K562 treated with DMSO at 1 percent for 4 hours (cell line): ENCODE results near the gene KRTAP20-2. TPM values are rescaled to one million over a fixed set of nuclear protein-coding genes. Genes with fewer than 3 reads are reported as not detected.

ENCODE experiments used
- total RNA-seq: library from RNA; unstranded; fragments of 300-600 nt; gene quantifications from 2 replicates; pipeline ENCODE4 v1.2.3, GENCODE V29; 2022; ENCODE audit not compliant: insufficient read depth

KRTAP20-2 gene
- not detected in 2 replicates for total RNA-seq

GRCh38 chr21:30634906-30635305 is at the start of gene KRTAP20-2:
Gene KRTAP20-2, plus strand, starts transcription at chr21:30635206. Its CDS starts 58 bp downstream, at chr21:30635264.

DNA sequence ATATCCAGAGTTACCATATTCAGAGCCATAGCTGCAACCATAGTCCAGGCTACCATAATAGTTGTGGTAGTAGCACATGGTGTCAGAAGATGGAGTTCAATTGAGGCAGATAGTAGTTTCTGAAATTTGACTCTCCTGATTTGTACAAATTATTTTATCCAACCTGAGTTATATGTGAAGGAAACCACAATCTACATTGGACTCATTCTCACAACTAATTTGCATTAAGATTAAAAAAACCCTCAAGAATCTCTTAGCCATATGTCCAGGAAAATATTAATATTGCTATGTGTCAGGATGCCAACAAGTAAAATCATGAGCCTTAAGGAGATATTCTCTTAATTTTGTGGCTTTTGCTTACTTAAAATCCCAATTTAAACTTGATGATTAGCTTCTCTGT is 44.7 kb upstream of the KRTAP20-2 start, which contains the start of gene KRTAP22-2:
KRTAP22-2 (minus strand) TSS at position 101 of the 400 bp plus-strand sequence.

DNA sequence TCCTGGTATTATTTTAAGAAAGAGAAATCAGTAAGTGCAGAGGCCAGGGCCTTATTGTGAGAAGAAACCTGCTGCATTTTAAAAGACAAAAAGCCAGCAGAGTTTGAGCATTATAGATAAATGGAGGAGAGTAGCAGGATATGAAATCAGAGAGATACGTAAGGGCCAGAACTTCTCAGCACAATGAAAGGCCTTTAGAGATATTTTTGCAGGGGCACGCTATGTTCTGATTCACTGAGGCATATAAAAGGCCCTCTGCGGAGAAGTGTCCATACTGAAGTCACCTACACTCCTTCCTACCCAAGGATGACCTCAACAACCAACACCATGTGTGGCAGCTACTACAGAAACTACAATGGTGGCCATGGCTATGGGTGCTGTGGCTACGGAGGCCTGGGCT is 42.9 kb upstream of the KRTAP20-2 start, which contains the start of gene KRTAP6-3:
KRTAP6-3 (plus strand) TSS at position 301 of the 400 bp plus-strand sequence; CDS start at position 307, 6 bp downstream.

GRCh38 chr21:30598802-30599201 is 36.2 kb upstream of the KRTAP20-2 start, which contains the start of gene KRTAP6-2:
Gene KRTAP6-2, minus strand, starts transcription at chr21:30598902. Its CDS starts 28 bp downstream, at chr21:30598874.

GRCh38 chr21:30600787-30601186 is 34.2 kb upstream of the KRTAP20-2 start, which contains the start of gene KRTAP22-1:
Gene KRTAP22-1, plus strand, starts transcription at chr21:30601087.

DNA sequence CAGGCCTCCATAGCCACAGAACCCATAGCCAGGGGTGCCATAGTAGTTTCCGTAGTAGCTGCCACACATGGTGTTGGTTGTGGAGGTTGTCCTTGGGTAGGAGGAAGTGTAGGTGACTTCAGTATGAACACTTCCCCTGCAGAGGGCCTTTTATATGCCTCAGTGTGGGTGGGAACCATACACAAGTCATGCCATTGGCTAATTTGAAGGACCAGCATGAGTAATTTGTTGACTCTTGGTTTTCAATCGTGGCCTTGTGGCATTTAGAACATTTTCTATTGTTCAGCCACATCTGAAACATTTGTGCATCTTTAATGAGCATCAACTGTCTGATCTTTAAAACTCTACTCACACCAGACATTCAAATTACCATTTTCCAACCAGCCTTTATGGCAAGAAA is 21.2 kb upstream of the KRTAP20-2 start, which contains the start of gene KRTAP6-1:
KRTAP6-1 (minus strand) TSS at position 95 of the 400 bp plus-strand sequence; CDS start at position 69, 26 bp downstream.

DNA sequence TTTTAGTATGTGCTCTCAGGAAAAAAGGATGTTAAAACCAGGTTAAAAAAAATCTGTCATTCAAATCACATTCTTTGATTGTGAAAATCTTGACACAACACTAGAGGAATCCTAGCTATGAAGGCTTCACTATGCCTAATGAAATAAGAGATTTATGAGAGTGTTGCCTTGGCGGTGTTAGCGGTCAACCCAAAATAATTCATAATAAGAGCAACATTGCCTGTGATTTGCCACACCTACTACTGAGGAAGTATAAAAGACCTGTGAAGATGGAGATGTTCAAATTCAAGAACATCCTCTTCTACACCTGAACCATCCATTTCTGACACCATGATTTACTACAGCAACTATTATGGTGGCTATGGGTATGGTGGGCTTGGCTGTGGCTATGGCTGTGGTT is 18.9 kb upstream of the KRTAP20-2 start, which contains the start of gene KRTAP20-1:
KRTAP20-1 (plus strand) TSS at position 301 of the 400 bp plus-strand sequence; CDS start at position 331, 30 bp downstream.

DNA sequence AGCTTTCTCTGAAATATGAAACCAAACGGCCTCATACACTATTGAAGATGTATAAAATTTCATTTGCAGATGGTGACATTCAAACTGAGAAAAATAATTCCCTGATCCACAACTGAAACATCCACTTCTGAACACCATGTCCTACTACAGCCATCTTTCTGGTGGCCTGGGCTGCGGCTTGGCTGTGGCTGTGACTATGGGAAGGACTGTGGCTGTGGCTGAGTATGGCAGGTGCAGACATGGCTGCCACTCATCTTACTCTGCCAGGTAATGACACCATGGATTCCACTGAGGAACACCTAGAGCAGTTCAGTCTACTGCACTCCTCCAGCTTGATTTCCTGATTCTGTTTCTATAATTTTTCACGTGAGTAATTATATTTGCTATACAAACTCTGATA is 14.5 kb upstream of the KRTAP20-2 start, which contains the start of gene KRTAP20-4:
KRTAP20-4 (plus strand) TSS at position 106 of the 400 bp plus-strand sequence.

GRCh38 chr21:30642564-30642963 is 7.6 kb downstream of the KRTAP20-2 start, which contains the start of gene KRTAP20-3:
Gene KRTAP20-3, plus strand, starts transcription at chr21:30642864.

Other genes starting within 250 kb of the KRTAP20-2 start
- not detected in 2 replicates for gene KRTAP13-1, start 239.2 kb upstream of the KRTAP20-2 start, total RNA-seq
- not detected in 2 replicates for gene KRTAP13-3, start 209.3 kb upstream of the KRTAP20-2 start, total RNA-seq
- gene KRTAP13-4, start 205.0 kb upstream of the KRTAP20-2 start, total RNA-seq: not detected in 2 replicates
- not detected in 2 replicates for gene KRTAP15-1, start 194.9 kb upstream of the KRTAP20-2 start, total RNA-seq
- gene KRTAP19-1, start 154.8 kb upstream of the KRTAP20-2 start, total RNA-seq: not detected in 2 replicates
- not detected in 2 replicates for gene KRTAP19-2, start 147.8 kb upstream of the KRTAP20-2 start, total RNA-seq
- gene KRTAP19-3, start 143.2 kb upstream of the KRTAP20-2 start, total RNA-seq: not detected in 2 replicates
- not detected in 2 replicates for gene KRTAP19-4, start 138.0 kb upstream of the KRTAP20-2 start, total RNA-seq
- gene KRTAP19-5, start 133.1 kb upstream of the KRTAP20-2 start, total RNA-seq: not detected in 2 replicates
- gene KRTAP19-6, start 93.3 kb upstream of the KRTAP20-2 start, total RNA-seq: not detected in 2 replicates
- gene KRTAP19-7, start 73.9 kb upstream of the KRTAP20-2 start, total RNA-seq: not detected in 2 replicates
- not detected in 2 replicates for gene KRTAP22-2, start 44.8 kb upstream of the KRTAP20-2 start, total RNA-seq
- gene KRTAP6-3, start 42.8 kb upstream of the KRTAP20-2 start, total RNA-seq: not detected in 2 replicates
- not detected in 2 replicates for gene KRTAP6-2, start 36.3 kb upstream of the KRTAP20-2 start, total RNA-seq
- not detected in 2 replicates for gene KRTAP22-1, start 34.1 kb upstream of the KRTAP20-2 start, total RNA-seq
- not detected in 2 replicates for gene KRTAP6-1, start 21.3 kb upstream of the KRTAP20-2 start, total RNA-seq
- not detected in 2 replicates for gene KRTAP20-1, start 18.8 kb upstream of the KRTAP20-2 start, total RNA-seq
- not detected in 2 replicates for gene KRTAP20-4, start 14.6 kb upstream of the KRTAP20-2 start, total RNA-seq
- gene KRTAP20-3, start 7.7 kb downstream of the KRTAP20-2 start, total RNA-seq: not detected in 2 replicates
- not detected in 2 replicates for gene KRTAP21-3, start 83.6 kb downstream of the KRTAP20-2 start, total RNA-seq
- not detected in 2 replicates for gene KRTAP21-2, start 112.1 kb downstream of the KRTAP20-2 start, total RNA-seq
- gene KRTAP21-1, start 120.2 kb downstream of the KRTAP20-2 start, total RNA-seq: not detected in 2 replicates
- gene KRTAP8-1, start 178.1 kb downstream of the KRTAP20-2 start, total RNA-seq: not detected in 2 replicates
- not detected in 2 replicates for gene KRTAP7-1, start 194.6 kb downstream of the KRTAP20-2 start, total RNA-seq
- not detected in 2 replicates for gene KRTAP11-1, start 246.4 kb downstream of the KRTAP20-2 start, total RNA-seq